Spleen (tissue), 7 donors: Measurements from ENCODE around the gene MAPK4.

Experiments
- CTCF ChIP-seq, 11 experiments: fragments of 200-600 bp in 7 of 11; fragments of 450-650 bp in 4 of 11; sonication (generic) in 4 of 11; IDR thresholded peaks in 8 of 11; conservative IDR thresholded peaks in 3 of 11; 1 replicate in 7 of 11; 2 replicates in 4 of 11; pipeline versions ENCODE4 v1.4.0 to v1.8.0; 2016 to 2021; ENCODE audit warnings: antibody characterized with exemption in 11 of 11, inconsistent platforms in 4 of 11, mild to moderate bottlenecking in 1 of 11
- POLR2A ChIP-seq, 3 donors: fragments of 450-650 bp; IDR thresholded peaks; one replicate each; pipeline ENCODE4 v1.5.1; 2017; ENCODE audit warnings: antibody characterized with exemption in 3 of 3, mild to moderate bottlenecking in 1 of 3
- donor health status: DM: no; HTN: no; CAD: no; lungs with moderate emphysema.
- donor health status: DM: no; HTN: no; CAD: no.
- donor health status: DM: no; HTN: no; CAD: no.

- TF ChIP-seq CTCF (IDR thresholded peaks at IDR 0.05 in 8 of 11, conservative IDR thresholded peaks at IDR 0.05 in 3 of 11) (no peak), POLR2A (IDR thresholded peaks at IDR 0.05) (no peak)
Observed at GRCh38 chr18:50695431-50696176, 135.7 kb downstream of the MAPK4 start.
